ENCODE measurements around the gene OCA2. TPM values are rescaled to one million over a fixed set of nuclear protein-coding genes. Genes with fewer than 3 reads are reported as not detected.

The OCA2 gene
- total RNA-seq, 4 donors from 2014 or later = 0.19 to 1.1 TPM; not detected in 2

- no peak for TF ChIP-seq CTCF (IDR thresholded peaks at IDR 0.05)
- no peak for DNase-seq (ENCODE audit: low spot score)
- ATAC-seq (ENCODE audit: low FRiP score) = no peak
These were observed 266.9 kb downstream of the OCA2 start for GRCh38 chr15:27832237-27832596.

- peak; percentile 50 for ATAC-seq (ENCODE audit: low FRiP score)
- DNase-seq (ENCODE audit: low spot score) = no peak
- TF ChIP-seq CTCF (IDR thresholded peaks at IDR 0.05) = no peak
These were observed 267.5 kb downstream of the OCA2 start for GRCh38 chr15:27831384-27832236.

GRCh38 chr15:27828746-27829145, 270.4 kb downstream of the OCA2 start:
- ATAC-seq (ENCODE audit: low FRiP score) = no peak
- no peak for TF ChIP-seq CTCF (IDR thresholded peaks at IDR 0.05)
- DNase-seq (ENCODE audit: low spot score) = no peak

DNA sequence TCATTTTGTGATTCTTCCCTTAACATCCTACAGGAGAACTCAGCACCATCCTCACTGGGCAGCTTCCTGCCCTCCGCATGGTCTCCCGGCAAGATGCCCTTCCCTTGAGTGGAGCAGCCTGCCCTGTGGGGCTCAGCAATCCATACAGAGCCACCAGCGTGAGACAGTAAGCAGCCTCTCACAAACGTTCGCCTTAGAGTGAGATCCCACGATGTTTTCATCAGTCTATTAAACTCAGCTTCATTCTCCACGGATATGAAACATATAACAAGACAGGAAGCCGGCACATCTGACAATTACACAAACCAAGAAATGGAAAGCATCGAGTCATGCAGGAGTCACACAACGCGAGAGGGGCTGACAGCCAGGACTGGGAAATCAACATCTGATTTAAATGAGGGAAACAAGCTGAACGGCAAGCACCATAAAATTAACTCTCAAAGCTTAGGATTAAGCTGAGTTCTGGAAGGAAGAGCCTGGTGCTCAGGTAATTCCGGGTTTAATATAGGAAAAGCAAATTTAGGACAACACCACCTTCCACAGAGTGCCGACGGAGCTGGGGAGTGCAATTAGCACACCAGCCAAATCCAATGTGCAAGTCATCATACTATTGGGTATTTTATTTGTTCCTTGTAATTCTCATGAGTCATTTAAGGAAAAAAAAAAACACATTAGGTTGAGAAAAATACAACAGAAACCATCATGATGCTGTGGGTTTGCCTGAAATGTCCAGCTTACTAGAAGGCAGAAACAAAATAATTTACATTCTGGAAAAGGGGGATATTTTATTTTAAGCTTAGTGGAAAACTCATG, 272.0 kb downstream of the OCA2 start:
- no peak for TF ChIP-seq CTCF (IDR thresholded peaks at IDR 0.05)
- no peak for ATAC-seq (ENCODE audit: low FRiP score)
- DNase-seq (ENCODE audit: low spot score) = no peak

GRCh38 chr15:27826411-27826810, 272.7 kb downstream of the OCA2 start:
- TF ChIP-seq CTCF (IDR thresholded peaks at IDR 0.05) = no peak
- ATAC-seq (ENCODE audit: low FRiP score) (no peak), DNase-seq (ENCODE audit: low spot score) (no peak)

GRCh38 chr15:27824841-27825422, 274.2 kb downstream of the OCA2 start:
- DNase-seq (ENCODE audit: low spot score) = no peak
- ATAC-seq (ENCODE audit: low FRiP score) = no peak
- TF ChIP-seq CTCF (IDR thresholded peaks at IDR 0.05) = no peak

Data from omental fat pad (tissue), 4 donors.